B cell (primary cell): ENCODE data around the gene HS6ST3. TPM values are rescaled to one million over a fixed set of nuclear protein-coding genes. Genes with fewer than 3 reads are reported as not detected.

Experiments used
- ATAC-seq: fragments of 200-7000 bp; cut with Tn5 transposase; one replicate; pipeline ENCODE4 v1.10.0; 2021; ENCODE audit warnings: low read depth, mild to moderate bottlenecking, moderate number of reproducible peaks, moderate library complexity
- CTCF ChIA-PET: fragments of 350-600 bp; sonication (Branson Sonifier 250); formaldehyde crosslinking; loops from one replicate; lab custom pipeline; 2021; ENCODE audit warnings: antibody characterized with exemption, inconsistent platforms; lab: Charles Lee
- POLR2A ChIA-PET: fragments of 350-600 bp; sonication (Branson Sonifier 250); formaldehyde crosslinking; loops from one replicate; lab custom pipeline; 2021; ENCODE audit warnings: antibody characterized with exemption; lab: Charles Lee
- DNase-seq: peaks from one replicate; pipeline ENCODE4 v3.0.0; 2013
- H2AFZ ChIP-seq: 2 replicates; pipeline ENCODE4 v1.6.1; 2012; ENCODE audit warnings: mild to moderate bottlenecking, low read depth, low read length; ENCODE audit not compliant: insufficient read depth, poor library complexity, severe bottlenecking
- H3K27ac ChIP-seq, 2 donors: 1 replicate in 1 of 2; 2 replicates in 1 of 2; pipeline ENCODE4 v1.5.1; 2012 to 2013; ENCODE audit warnings: low read length in 2 of 2, mild to moderate bottlenecking in 2 of 2, moderate library complexity in 1 of 2
- H3K27me3 ChIP-seq, 4 experiments: fragments of 200-600 bp in 1 of 4; sonication (generic) in 1 of 4; replicated peaks in 1 of 4; 1 replicate in 2 of 4; 2 replicates in 2 of 4; pipeline versions ENCODE4 v1.6.1 to v1.7.0; 2013 to 2016; ENCODE audit warnings: low read length in 3 of 4, mild to moderate bottlenecking in 2 of 4, mixed read lengths in 1 of 4, moderate library complexity in 1 of 4; ENCODE audit not compliant: insufficient read depth in 4 of 4, control insufficient read depth in 3 of 4; ENCODE audit errors: control extremely low read depth in 1 of 4
- H3K36me3 ChIP-seq, 2 experiments: replicated peaks in 1 of 2; 1 replicate in 1 of 2; 2 replicates in 1 of 2; pipeline versions ENCODE4 v1.6.1 to v1.7.1; 2013; ENCODE audit warnings: low read length in 1 of 2; ENCODE audit not compliant: insufficient read depth in 2 of 2, control insufficient read depth in 1 of 2; ENCODE audit errors: control extremely low read depth in 1 of 2, extremely low read depth in 1 of 2
- H3K4me1 ChIP-seq, 2 donors: fragments of 200-600 bp in 1 of 2; sonication (generic) in 1 of 2; 1 replicate in 1 of 2; 2 replicates in 1 of 2; pipeline versions ENCODE4 v1.5.1 to v1.6.1; 2013 to 2017; ENCODE audit warnings: low read length in 2 of 2; ENCODE audit not compliant: control insufficient read depth in 2 of 2, insufficient read depth in 2 of 2
- H3K4me2 ChIP-seq: replicated peaks from 2 replicates; pipeline ENCODE3; 2012; ENCODE audit warnings: mild to moderate bottlenecking, low read depth, low read length; ENCODE audit not compliant: poor library complexity, severe bottlenecking
- H3K4me3 ChIP-seq, 5 experiments: fragments of 200-600 bp in 1 of 5; sonication (generic) in 1 of 5; 1 replicate in 3 of 5; 2 replicates in 2 of 5; pipeline versions ENCODE4 v1.5.1 to v1.7.0; 2011 to 2016; ENCODE audit warnings: low read length in 4 of 5, mild to moderate bottlenecking in 4 of 5, low read depth in 2 of 5, control low read depth in 1 of 5, moderate library complexity in 1 of 5; ENCODE audit not compliant: insufficient read depth in 1 of 5; ENCODE audit errors: control extremely low read depth in 1 of 5, extremely low read depth in 1 of 5
- H3K79me2 ChIP-seq: fragments of 200-600 bp; sonication (generic); one replicate; pipeline ENCODE4 v1.6.0; 2016; ENCODE audit warnings: low read length; ENCODE audit not compliant: control insufficient read depth, insufficient read depth
- H3K9ac ChIP-seq: fragments of 200-600 bp; sonication (generic); 2 replicates; pipeline ENCODE4 v1.6.1; 2017; ENCODE audit warnings: mild to moderate bottlenecking, low read length, moderate library complexity
- H3K9me3 ChIP-seq, 3 donors: one replicate each; pipeline versions ENCODE4 v1.6.1 to v1.7.1; 2013; ENCODE audit warnings: low read length in 2 of 3; ENCODE audit not compliant: control insufficient read depth in 2 of 3, insufficient read depth in 1 of 3; ENCODE audit errors: control extremely low read depth in 1 of 3
- H4K20me1 ChIP-seq: 2 replicates; pipeline ENCODE4 v1.6.0; 2012; ENCODE audit warnings: mild to moderate bottlenecking, low read length; ENCODE audit not compliant: insufficient read depth, control insufficient read depth, poor library complexity, severe bottlenecking
- H3K27ac Mint-ChIP-seq: one replicate; pipeline ENCODE4 v1.8.0; 2021; ENCODE audit warnings: mixed read lengths
- H3K27me3 Mint-ChIP-seq: one replicate; pipeline ENCODE4 v1.8.0; 2021; ENCODE audit warnings: mixed read lengths
- H3K4me1 Mint-ChIP-seq: one replicate; pipeline ENCODE4 v1.8.0; 2021; ENCODE audit warnings: mixed read lengths
- H3K4me3 Mint-ChIP-seq: one replicate; pipeline ENCODE4 v1.8.0; 2021; ENCODE audit warnings: mixed read lengths
- H3K9me3 Mint-ChIP-seq: one replicate; pipeline ENCODE4 v1.8.0; 2022; ENCODE audit warnings: mixed read lengths; ENCODE audit not compliant: insufficient read depth
- EZH2 ChIP-seq: IDR thresholded peaks from 2 replicates; pipeline ENCODE4 v1.6.1; 2012; ENCODE audit warnings: borderline replicate concordance, low read depth, mild to moderate bottlenecking, moderate library complexity, low read length; ENCODE audit not compliant: insufficient read depth, poor library complexity, severe bottlenecking
- WGBS: methylation state at CpG from one replicate; pipeline ENCODE4 v1.1.5; 2013; ENCODE audit warnings: missing lambda C conversion rate; ENCODE audit not compliant: insufficient coverage; 5-methylcytosine and 5-hydroxymethylcytosine counted together
- intact Hi-C: fragments of 100-400 bp; cut with micrococcal nuclease; formaldehyde crosslinking; loops from one replicate; pipeline ENCODE4 v1.10.0; 2022
- polyA plus RNA-seq: library from polyadenylated mRNA; depleted of rRNA; stranded (reverse); fragments of >200 nt; gene quantifications from 2 replicates; pipeline ENCODE4 v1.2.3, GENCODE V29; 2012
- total RNA-seq, 2 donors: library from RNA; stranded (reverse); fragments of 120-200 nt in 1 of 2; gene quantifications; 1 replicate in 1 of 2; 2 replicates in 1 of 2; pipeline versions ENCODE4 v1.2.3 to v1.2.4, GENCODE V29; 2013 to 2022
- TF ChIP-seq, protein P1 (sequence below): fragments of 200-600 bp; IDR thresholded peaks from one replicate; pipeline ENCODE4 v1.8.0; 2022; ENCODE audit warnings: antibody characterized with exemption, mild to moderate bottlenecking

The HS6ST3 gene
- total and polyA plus RNA-seq, 2 donors (not counting 1 experiment from before 2014, with no cell fraction given), result not detected

DNA sequence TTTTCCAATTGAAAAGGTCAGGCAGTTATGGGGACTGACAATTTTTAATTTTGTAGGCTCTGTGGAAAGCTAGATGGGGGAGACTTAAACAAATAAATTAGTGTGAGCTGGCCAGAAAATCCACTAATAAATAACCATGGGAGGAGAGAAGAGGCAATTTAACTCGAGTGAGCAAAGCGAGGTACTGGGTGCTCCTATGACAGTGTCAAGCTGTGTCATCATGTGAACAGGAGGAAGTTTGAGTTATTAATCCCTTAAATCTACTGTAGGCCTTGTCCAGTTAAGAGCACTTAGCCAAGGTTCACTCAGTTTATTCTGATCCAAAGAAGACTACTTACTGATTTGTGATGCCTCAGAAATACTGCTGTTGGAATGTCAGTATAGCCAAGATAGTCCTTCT, 781.6 kb downstream of the HS6ST3 start:
- H3K4me1 ChIP-seq, result no peaks in the 10 kb centered on the region
- Mint-ChIP-seq H3K4me1 (no peaks in the 10 kb centered on the region), H3K9me3 (peaks cover 7% of the 10 kb centered on the region), H3K27me3 (no peaks in the 10 kb centered on the region), H3K27ac (no peak overlapping the region), H3K4me3 (no peak overlapping the region)
- no peak overlapping the region for H2AFZ ChIP-seq
- ATAC-seq (no peak), DNase-seq (no peak)
- H3K9me3 ChIP-seq, result no peaks in the 10 kb centered on the region
- H3K4me3 ChIP-seq, result no peak overlapping the region
- H3K27me3 ChIP-seq, result no peaks in the 10 kb centered on the region
- no peak overlapping the region for H3K27ac ChIP-seq
- H3K36me3 ChIP-seq, result no peaks in the 10 kb centered on the region
- no peaks in the 10 kb centered on the region for H4K20me1 ChIP-seq
- POLR2A ChIA-PET, result no interaction called here
- TF ChIP-seq EZH2, result no peak
- TF ChIP-seq, protein P1, sequence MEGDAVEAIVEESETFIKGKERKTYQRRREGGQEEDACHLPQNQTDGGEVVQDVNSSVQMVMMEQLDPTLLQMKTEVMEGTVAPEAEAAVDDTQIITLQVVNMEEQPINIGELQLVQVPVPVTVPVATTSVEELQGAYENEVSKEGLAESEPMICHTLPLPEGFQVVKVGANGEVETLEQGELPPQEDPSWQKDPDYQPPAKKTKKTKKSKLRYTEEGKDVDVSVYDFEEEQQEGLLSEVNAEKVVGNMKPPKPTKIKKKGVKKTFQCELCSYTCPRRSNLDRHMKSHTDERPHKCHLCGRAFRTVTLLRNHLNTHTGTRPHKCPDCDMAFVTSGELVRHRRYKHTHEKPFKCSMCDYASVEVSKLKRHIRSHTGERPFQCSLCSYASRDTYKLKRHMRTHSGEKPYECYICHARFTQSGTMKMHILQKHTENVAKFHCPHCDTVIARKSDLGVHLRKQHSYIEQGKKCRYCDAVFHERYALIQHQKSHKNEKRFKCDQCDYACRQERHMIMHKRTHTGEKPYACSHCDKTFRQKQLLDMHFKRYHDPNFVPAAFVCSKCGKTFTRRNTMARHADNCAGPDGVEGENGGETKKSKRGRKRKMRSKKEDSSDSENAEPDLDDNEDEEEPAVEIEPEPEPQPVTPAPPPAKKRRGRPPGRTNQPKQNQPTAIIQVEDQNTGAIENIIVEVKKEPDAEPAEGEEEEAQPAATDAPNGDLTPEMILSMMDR, result no peak
- intact Hi-C loops, result no loop called here
- H3K4me2 ChIP-seq, result no peak overlapping the region
- no peak overlapping the region for H3K9ac ChIP-seq
- H3K79me2 ChIP-seq, result no peaks in the 10 kb centered on the region
- 60% methylated on average over 2 of the region's 2 CpGs for WGBS
- CTCF ChIA-PET, result no interaction called here

- intact Hi-C loops, result no loop called here
- H3K36me3 ChIP-seq, result no peaks in the 10 kb centered on the region
- no peak overlapping the region for H3K9ac ChIP-seq
- Mint-ChIP-seq H3K9me3 (no peaks in the 10 kb centered on the region), H3K4me3 (no peak overlapping the region), H3K27me3 (no peaks in the 10 kb centered on the region), H3K27ac (no peak overlapping the region), H3K4me1 (no peaks in the 10 kb centered on the region)
- no peaks in the 10 kb centered on the region for H3K4me1 ChIP-seq
- POLR2A ChIA-PET, result no interaction called here
- no peak overlapping the region for H3K4me3 ChIP-seq
- no peak overlapping the region for H2AFZ ChIP-seq
- no peaks in the 10 kb centered on the region for H3K27me3 ChIP-seq
- H3K4me2 ChIP-seq, result no peak overlapping the region
- TF ChIP-seq EZH2, result no peak
- TF ChIP-seq, protein P1, result no peak
- H3K27ac ChIP-seq, result no peak overlapping the region
- H3K9me3 ChIP-seq, result peaks cover 0 to 3% (median 0%) of the 10 kb centered on the region in 3 donors
- ATAC-seq (no peak), DNase-seq (no peak)
- CTCF ChIA-PET, result no interaction called here
- no peaks in the 10 kb centered on the region for H4K20me1 ChIP-seq
- no peaks in the 10 kb centered on the region for H3K79me2 ChIP-seq
Measured at GRCh38 chr13:96880419-96880818, 790.5 kb downstream of the HS6ST3 start.

Other genes with a start within 250 kb of the HS6ST3 start
- gene UGGT2, start 36.7 kb upstream of the HS6ST3 start, total RNA-seq, result 5.1 and 6.7 TPM in 2 replicates
- gene UGGT2, start 36.7 kb upstream of the HS6ST3 start, polyA plus RNA-seq, result 0.39 and 0.43 TPM in 2 replicates